ENCODE measurements around the gene DDX27. TPM values are rescaled to one million over a fixed set of nuclear protein-coding genes. Genes with fewer than 3 reads are reported as not detected.

DDX27 gene
- total and polyA plus RNA-seq, 2 of the 13 experiments (the other 11 are each of a cell fraction or from before 2014, with no cell fraction given): 42.6 to 72.8 TPM

- TF ChIP-seq ZHX2 (IDR thresholded peaks at IDR 0.05; ENCODE audit: low read depth): no peak
- 0 out of 2 replicates have a peak, but pooled peaks have one; percentile 8 for TF ChIP-seq ZHX2 (CRISPR knock-in tag; IDR thresholded peaks at IDR 0.05; ENCODE audit: borderline replicate concordance)
- TF ChIP-seq ZNF616 (CRISPR knock-in tag; IDR thresholded peaks at IDR 0.05; ENCODE audit: low read depth): no peak
- no peak for TF ChIP-seq TFAP4 (IDR thresholded peaks at IDR 0.05; ENCODE audit: borderline replicate concordance, low read depth)
- TF ChIP-seq HOXA5 (CRISPR knock-in tag; IDR thresholded peaks at IDR 0.05): no peak
- TF ChIP-seq ARHGAP35 (CRISPR knock-in tag; IDR thresholded peaks at IDR 0.05; ENCODE audit: borderline replicate concordance): no peak
- 0 out of 2 replicates have a peak, but pooled peaks have one; percentile 67 for TF ChIP-seq ZNF30 (CRISPR knock-in tag; IDR thresholded peaks at IDR 0.05)
- no peak for TF ChIP-seq ZNF740 (CRISPR knock-in tag; IDR thresholded peaks at IDR 0.05)
- TF ChIP-seq TBP (CRISPR knock-in tag; IDR thresholded peaks at IDR 0.05): no peak
- TF ChIP-seq DNMT3B (CRISPR knock-in tag; conservative IDR thresholded peaks at IDR 0.05): no peak
- no peak for TF ChIP-seq ZNF280B (CRISPR knock-in tag; IDR thresholded peaks at IDR 0.05; ENCODE audit: borderline replicate concordance)
- TF ChIP-seq ZNF275 (CRISPR knock-in tag; IDR thresholded peaks at IDR 0.05; ENCODE audit: borderline replicate concordance): no peak
- TF ChIP-seq ZFP36 (IDR thresholded peaks at IDR 0.05; ENCODE audit: borderline replicate concordance, low read depth, low read length, partially characterized antibody): no peak
- no peak for TF ChIP-seq TRAFD1 (CRISPR knock-in tag; IDR thresholded peaks at IDR 0.05; ENCODE audit: borderline replicate concordance)
- no peak for TF ChIP-seq CBX5 (CRISPR knock-in tag; IDR thresholded peaks at IDR 0.05; ENCODE audit: borderline replicate concordance)
- no peak for TF ChIP-seq ZNF75D (CRISPR knock-in tag; IDR thresholded peaks at IDR 0.05; ENCODE audit: borderline replicate concordance)
- no peak for TF ChIP-seq KDM4B (CRISPR knock-in tag; IDR thresholded peaks at IDR 0.05)
These were observed 31.8 kb upstream of the DDX27 start (continued) for GRCh38 chr20:49187330-49187850.
